Effector memory CD4-positive, alpha-beta T cell (primary cell): ENCODE results near the gene EFEMP2.

ENCODE experiments used
- DNase-seq, 3 donors: peaks; one replicate each; pipeline ENCODE4 v3.0.0-alpha.2; 2020
- H3K27ac ChIP-seq: 2 replicates; pipeline ENCODE4 v1.7.0; 2013; ENCODE audit warnings: mild to moderate bottlenecking, low read length, moderate library complexity; ENCODE audit not compliant: insufficient read depth, poor library complexity, severe bottlenecking
- H3K27me3 ChIP-seq: replicated peaks from 2 replicates; pipeline ENCODE4 v1.7.0; 2013; ENCODE audit warnings: mild to moderate bottlenecking, low read length; ENCODE audit not compliant: insufficient read depth, control insufficient read depth, poor library complexity, severe bottlenecking
- H3K36me3 ChIP-seq: 2 replicates; pipeline ENCODE4 v1.7.0; 2013; ENCODE audit warnings: mild to moderate bottlenecking, low read length, moderate library complexity; ENCODE audit not compliant: control insufficient read depth, insufficient read depth
- H3K4me1 ChIP-seq: 2 replicates; pipeline ENCODE4 v1.7.0; 2013; ENCODE audit warnings: low read length, mild to moderate bottlenecking; ENCODE audit not compliant: control insufficient read depth, insufficient read depth, poor library complexity, severe bottlenecking
- H3K4me3 ChIP-seq: 2 replicates; pipeline ENCODE4 v1.7.0; 2013; ENCODE audit warnings: low read length, low read depth, mild to moderate bottlenecking; ENCODE audit not compliant: insufficient read depth, poor library complexity, severe bottlenecking
- H3K9me3 ChIP-seq: 2 replicates; pipeline ENCODE4 v1.7.0; 2013; ENCODE audit warnings: mild to moderate bottlenecking, low read length, moderate library complexity; ENCODE audit not compliant: control insufficient read depth

Gene EFEMP2

GRCh38 chr11:65860278-65861164 is 12.1 kb downstream of the EFEMP2 start, which contains the start of gene MUS81:
Gene MUS81 (plus strand): TSS chr11:65860433. CDS start chr11:65860754, 321 bp downstream.
- no peaks in the 10 kb centered on the region for H3K27me3 ChIP-seq
- H3K27ac ChIP-seq: peak within 1 kb of the TSS; percentile 86
- peaks cover 40% of the 10 kb centered on the region for H3K4me1 ChIP-seq
- peaks cover 42% of the 10 kb centered on the region for H3K36me3 ChIP-seq
- peak; percentile 86 to 92 (median 91) for DNase-seq
- no peaks in the 10 kb centered on the region for H3K9me3 ChIP-seq
- H3K4me3 ChIP-seq: peak within 1 kb of the TSS; percentile 96

DNA sequence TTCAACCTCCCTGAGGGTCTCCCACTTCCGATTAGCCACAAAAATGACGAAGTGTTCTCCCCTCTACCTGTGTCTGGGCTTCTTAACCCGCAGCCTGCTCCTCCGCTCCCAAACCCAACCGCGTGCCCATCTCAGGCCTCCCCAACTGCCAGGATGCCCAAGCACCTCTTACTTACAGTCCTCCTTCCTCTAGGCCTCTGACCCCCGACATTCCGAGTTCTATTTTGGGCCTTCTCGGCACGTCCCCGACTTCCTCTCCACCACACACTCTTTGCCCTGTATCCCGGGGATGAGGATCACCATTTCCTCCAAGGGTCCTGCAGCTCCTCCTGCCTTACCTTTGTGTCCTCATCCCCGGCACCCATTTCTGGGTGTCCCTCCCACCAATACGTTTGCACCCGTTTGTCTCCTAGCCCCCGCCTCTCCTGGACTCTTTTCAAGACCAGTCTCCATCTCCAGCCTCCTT is 12.8 kb downstream of the EFEMP2 start:
- peaks cover 42% of the 10 kb centered on the region for H3K36me3 ChIP-seq

DNA sequence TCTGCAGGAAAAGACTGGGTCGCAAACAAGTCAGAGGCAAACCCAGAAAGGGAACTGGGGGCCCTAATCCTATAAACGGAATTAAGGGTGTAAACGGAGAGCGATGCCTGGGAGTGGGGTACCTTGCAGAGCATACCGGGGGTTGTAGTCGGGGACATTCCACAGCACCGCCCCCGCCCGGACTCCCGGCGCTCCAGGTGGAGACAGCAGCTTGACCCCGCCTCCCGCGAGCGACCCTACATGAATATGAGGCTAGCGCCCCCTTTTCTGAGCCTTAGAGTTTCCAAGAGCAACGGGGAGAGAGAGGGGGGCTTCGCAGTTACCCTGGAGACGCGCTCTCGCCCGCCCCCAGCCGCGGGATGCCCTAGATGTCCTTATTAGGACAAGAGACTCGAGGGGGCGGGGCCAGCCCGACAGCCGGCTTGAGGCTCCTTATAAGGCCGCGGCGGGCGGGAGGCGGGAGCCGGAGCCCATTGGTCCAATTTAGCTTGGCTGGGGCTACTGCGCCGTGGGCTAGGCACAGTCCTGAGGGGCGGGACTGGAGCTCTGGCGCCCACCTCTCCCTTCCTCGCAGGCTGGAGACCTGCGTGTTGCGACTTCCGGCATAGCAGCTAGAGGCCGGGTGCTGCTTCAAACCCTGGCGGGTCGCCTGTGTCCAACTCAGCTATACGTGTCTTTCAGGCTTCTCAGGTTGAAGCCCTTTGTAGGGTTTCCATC is 13.3 kb downstream of the EFEMP2 start:
- Histone ChIP-seq H3K4me1 (peaks cover 42% of the 10 kb centered on the region), H3K9me3 (no peaks in the 10 kb centered on the region), H3K36me3 (peaks cover 42% of the 10 kb centered on the region), H3K27me3 (no peaks in the 10 kb centered on the region), H3K27ac (peak overlapping the region; percentile 86), H3K4me3 (peak overlapping the region; percentile 96)
- DNase-seq: peak; percentile 94 to 96 (median 94)

More for the DNA sequence above, 12.8 kb downstream of the EFEMP2 start:
- Histone ChIP-seq H3K4me1 (peaks cover 42% of the 10 kb centered on the region), H3K27me3 (no peaks in the 10 kb centered on the region), H3K4me3 (peak overlapping the region; percentile 96), H3K27ac (peak overlapping the region; percentile 86), H3K9me3 (no peaks in the 10 kb centered on the region)
- no peak for DNase-seq

GRCh38 chr11:65858681-65859087 is 13.9 kb downstream of the EFEMP2 start:
- Histone ChIP-seq H3K36me3 (peaks cover 42% of the 10 kb centered on the region), H3K4me1 (peaks cover 44% of the 10 kb centered on the region)

DNA sequence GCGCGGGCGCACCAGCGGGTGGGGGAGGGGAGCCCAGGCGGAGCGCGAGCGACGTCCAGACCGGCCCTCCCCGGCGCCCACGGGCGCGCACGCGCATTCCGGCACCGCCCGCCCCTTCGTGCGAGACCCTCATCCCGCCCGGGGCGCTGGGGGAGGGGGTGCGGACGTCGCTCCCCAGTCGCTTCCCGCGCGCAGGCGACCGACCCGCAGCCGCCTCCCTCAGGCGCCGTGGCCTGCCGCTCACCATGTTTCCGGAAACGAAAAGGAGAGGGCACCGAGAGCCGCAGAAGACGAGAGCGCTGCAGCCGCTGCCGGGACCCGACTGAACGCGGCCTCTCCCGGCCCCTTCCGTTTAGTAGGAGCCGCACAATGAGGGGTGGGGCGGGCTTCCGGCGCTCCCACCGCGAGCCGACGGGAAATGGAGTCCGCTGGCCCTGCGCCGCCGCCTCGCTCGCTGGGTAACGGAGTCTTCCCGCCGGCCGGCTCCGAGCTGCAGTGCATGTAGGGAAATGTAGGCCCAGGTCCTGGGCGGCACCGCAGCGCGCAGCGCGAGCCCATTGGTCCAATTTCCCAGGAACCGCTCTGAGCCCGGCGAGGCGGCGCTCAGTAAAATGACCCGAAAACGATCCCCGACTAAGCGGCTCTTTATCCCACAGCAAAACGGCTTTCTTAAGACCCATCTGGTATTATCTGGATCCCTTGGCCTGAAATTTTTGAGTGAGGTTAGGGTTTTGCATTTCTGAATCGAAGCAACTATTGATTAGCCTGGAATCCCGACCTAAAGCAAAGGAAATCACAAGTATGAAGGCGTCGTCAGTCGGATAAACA is 14.5 kb downstream of the EFEMP2 start, which contains the start of gene CFL1:
TSS of gene CFL1 (minus strand) at position 328 of the 828 bp plus-strand sequence. CDS start at position 247, 81 bp downstream.
- peak within 1 kb of the TSS; percentile 96 for H3K4me3 ChIP-seq
- no peaks in the 10 kb centered on the region for H3K9me3 ChIP-seq
- H3K27ac ChIP-seq: peak within 1 kb of the TSS; percentile 86
- peak; percentile 94 to 97 (median 95) for DNase-seq
- no peaks in the 10 kb centered on the region for H3K27me3 ChIP-seq
- peaks cover 42% of the 10 kb centered on the region for H3K36me3 ChIP-seq
- H3K4me1 ChIP-seq: peaks cover 46% of the 10 kb centered on the region

More at GRCh38 chr11:65858681-65859087, 13.9 kb downstream of the EFEMP2 start:
- peak overlapping the region; percentile 96 for H3K4me3 ChIP-seq
- H3K9me3 ChIP-seq: no peaks in the 10 kb centered on the region
- no peak for DNase-seq
- H3K27ac ChIP-seq: peak overlapping the region; percentile 86
- H3K27me3 ChIP-seq: no peaks in the 10 kb centered on the region

DNA sequence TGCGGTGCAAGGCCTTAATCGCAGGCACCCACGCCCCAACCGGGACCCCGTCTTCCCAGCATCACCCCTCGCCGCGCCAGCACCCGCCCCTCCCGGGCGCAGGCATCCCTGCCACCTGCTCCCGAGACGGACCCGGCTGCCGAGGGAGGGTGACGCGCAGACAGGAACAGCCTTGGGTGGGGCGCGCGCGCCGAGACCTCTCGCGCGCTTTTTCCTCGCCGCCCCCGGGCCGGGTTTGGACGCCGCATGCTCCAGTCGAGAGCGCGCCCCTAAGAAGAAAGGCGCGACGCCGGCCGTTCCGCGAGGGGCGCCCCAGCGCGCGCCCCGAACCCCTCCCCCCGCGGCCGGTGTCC is 15.1 kb downstream of the EFEMP2 start:
- Histone ChIP-seq H3K9me3 (no peaks in the 10 kb centered on the region), H3K4me3 (peak overlapping the region; percentile 96), H3K27me3 (no peaks in the 10 kb centered on the region), H3K27ac (peak overlapping the region; percentile 71), H3K36me3 (peaks cover 42% of the 10 kb centered on the region), H3K4me1 (peaks cover 46% of the 10 kb centered on the region)
- peak; percentile 29 to 48 (median 47) for DNase-seq

DNA sequence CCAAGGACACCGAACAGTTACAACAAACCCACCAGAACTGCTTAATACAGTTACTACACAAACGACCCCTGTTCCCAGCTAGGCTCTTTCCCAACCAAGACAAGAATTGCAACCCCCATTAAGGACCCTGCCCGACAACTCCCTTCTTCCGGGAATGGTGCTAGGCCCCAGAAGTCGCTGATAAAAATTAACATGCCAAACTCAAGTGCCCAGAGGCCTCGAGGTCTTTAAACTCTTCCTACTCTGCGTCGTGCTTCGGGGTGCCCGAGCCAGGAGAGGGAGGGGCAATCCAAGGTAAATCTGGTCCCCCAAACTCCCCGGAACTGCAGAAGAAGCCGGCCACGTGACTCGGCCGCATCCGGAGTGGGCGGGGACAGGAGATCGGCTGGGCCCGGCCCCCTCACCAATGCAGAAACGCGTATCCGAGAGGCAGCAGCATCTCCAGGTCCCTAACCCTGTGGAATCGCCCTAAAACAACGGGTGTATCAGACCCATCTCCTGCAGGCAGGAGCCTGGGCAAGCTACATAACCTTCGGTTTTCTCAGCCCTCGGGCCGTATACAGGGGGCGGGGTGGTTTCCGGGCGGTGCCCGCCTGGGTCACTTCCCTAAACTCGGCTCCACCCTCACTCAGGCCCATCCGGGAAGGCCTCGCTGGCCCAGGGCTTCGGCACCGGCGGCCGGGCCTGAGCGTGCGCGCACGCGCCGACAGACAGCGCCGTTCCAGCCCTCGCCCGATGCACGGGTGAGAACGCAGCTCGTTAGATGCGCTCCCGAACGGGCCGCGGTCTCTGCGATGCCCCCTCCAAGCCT is 15.7 kb downstream of the EFEMP2 start:
- Histone ChIP-seq H3K4me1 (peaks cover 46% of the 10 kb centered on the region), H3K36me3 (peaks cover 43% of the 10 kb centered on the region), H3K9me3 (no peaks in the 10 kb centered on the region), H3K27me3 (no peaks in the 10 kb centered on the region), H3K4me3 (peak overlapping the region; percentile 96), H3K27ac (peak overlapping the region; percentile 71)
- DNase-seq: peak; percentile 73 to 83 (median 75)

DNA sequence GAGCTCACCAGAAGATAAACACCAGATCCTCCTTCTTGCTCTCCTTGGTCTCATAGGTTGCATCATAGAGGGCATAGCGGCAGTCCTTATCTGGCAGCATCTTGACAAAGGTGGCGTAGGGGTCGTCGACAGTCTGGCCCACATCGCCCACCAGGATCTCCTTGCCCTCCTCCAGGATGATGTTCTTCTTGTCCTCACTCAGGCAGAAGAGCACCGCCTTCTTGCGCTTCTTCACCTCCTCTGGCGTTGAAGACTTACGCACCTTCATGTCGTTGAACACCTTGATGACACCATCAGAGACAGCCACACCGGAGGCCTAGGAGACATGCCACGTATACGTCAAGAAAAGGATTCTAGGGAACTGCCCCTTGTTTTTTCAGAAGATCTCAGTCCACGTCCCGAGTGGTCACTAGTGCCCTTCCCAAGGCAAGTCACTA is 16.7 kb downstream of the EFEMP2 start:
- no peak for DNase-seq
- peaks cover 52% of the 10 kb centered on the region for H3K36me3 ChIP-seq
- no peak overlapping the region for H3K27ac ChIP-seq
- H3K27me3 ChIP-seq: no peaks in the 10 kb centered on the region
- H3K4me1 ChIP-seq: peaks cover 37% of the 10 kb centered on the region
- H3K4me3 ChIP-seq: peak overlapping the region; percentile 96
- no peaks in the 10 kb centered on the region for H3K9me3 ChIP-seq
